K562 (cell line): ENCODE data around the gene GLMN. TPM values are rescaled to one million over a fixed set of nuclear protein-coding genes. Genes with fewer than 3 reads are reported as not detected.

Source experiments
- L3MBTL2 ChIP-seq: fragments of 450-650 bp; IDR thresholded peaks from 2 replicates; pipeline ENCODE4 v1.6.1; 2016; ENCODE audit warnings: mild to moderate bottlenecking, moderate library complexity
- polyA plus RNA-seq, 8 experiments: library from polyadenylated mRNA; depleted of rRNA in 4 of 8; stranded (reverse) in 5 of 8; unstranded in 3 of 8; fragments of >200 nt; fragmentation: Nextera tagmentation in 2 of 8; fragmentation: Illumina TruSeq in 1 of 8; extraction: Ambion mirVana in 2 of 8; extraction: Trizol in 1 of 8; gene quantifications; 2 replicates each; pipeline versions ENCODE4 v1.2.1 to v1.2.3, GENCODE V29; 2011 to 2014; ENCODE audit warnings: inconsistent platforms in 1 of 8, missing spikeins in 1 of 8
- total RNA-seq, 7 experiments: library from RNA; depleted of rRNA in 6 of 7; stranded (reverse); fragments of >200 nt in 6 of 7; fragmentation: Illumina TruSeq in 2 of 7; extraction: Trizol in 2 of 7; gene quantifications; 2 replicates each; pipeline versions ENCODE4 v1.2.1 to v1.2.3, GENCODE V29; 2011 to 2021; ENCODE audit warnings: low replicate concordance in 1 of 7
- TF ChIP-seq, protein P1 (sequence below): fragments of 450-650 bp; IDR thresholded peaks from 2 replicates; pipeline ENCODE4 v1.6.1; 2016; ENCODE audit warnings: mild to moderate bottlenecking, moderate library complexity

GLMN gene
- total and polyA plus RNA-seq, 9 of the 15 experiments (the other 6 are each of a cell fraction or from before 2014, with no cell fraction given): 13.0 to 24.8 (median 19.0) TPM

DNA sequence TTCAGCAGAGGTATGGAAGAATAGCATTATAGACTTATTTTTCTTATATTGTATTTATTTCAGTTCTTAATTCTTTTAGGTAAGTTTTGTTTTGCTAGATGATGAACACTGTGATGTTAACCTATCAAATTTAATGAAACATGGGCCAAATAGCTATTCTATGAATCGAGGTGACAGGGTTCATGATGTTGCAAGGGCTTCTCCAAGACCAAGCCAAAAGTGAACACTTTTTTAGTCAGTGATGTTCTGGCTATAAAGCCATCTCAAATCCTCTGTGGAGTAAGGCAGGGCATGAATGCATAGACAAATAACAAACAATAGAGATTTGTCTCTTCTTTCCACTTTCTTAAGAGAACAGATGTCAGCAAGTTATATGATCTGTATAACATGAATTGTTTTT, 54.4 kb downstream of the GLMN start (continued):
- TF ChIP-seq, protein P1, sequence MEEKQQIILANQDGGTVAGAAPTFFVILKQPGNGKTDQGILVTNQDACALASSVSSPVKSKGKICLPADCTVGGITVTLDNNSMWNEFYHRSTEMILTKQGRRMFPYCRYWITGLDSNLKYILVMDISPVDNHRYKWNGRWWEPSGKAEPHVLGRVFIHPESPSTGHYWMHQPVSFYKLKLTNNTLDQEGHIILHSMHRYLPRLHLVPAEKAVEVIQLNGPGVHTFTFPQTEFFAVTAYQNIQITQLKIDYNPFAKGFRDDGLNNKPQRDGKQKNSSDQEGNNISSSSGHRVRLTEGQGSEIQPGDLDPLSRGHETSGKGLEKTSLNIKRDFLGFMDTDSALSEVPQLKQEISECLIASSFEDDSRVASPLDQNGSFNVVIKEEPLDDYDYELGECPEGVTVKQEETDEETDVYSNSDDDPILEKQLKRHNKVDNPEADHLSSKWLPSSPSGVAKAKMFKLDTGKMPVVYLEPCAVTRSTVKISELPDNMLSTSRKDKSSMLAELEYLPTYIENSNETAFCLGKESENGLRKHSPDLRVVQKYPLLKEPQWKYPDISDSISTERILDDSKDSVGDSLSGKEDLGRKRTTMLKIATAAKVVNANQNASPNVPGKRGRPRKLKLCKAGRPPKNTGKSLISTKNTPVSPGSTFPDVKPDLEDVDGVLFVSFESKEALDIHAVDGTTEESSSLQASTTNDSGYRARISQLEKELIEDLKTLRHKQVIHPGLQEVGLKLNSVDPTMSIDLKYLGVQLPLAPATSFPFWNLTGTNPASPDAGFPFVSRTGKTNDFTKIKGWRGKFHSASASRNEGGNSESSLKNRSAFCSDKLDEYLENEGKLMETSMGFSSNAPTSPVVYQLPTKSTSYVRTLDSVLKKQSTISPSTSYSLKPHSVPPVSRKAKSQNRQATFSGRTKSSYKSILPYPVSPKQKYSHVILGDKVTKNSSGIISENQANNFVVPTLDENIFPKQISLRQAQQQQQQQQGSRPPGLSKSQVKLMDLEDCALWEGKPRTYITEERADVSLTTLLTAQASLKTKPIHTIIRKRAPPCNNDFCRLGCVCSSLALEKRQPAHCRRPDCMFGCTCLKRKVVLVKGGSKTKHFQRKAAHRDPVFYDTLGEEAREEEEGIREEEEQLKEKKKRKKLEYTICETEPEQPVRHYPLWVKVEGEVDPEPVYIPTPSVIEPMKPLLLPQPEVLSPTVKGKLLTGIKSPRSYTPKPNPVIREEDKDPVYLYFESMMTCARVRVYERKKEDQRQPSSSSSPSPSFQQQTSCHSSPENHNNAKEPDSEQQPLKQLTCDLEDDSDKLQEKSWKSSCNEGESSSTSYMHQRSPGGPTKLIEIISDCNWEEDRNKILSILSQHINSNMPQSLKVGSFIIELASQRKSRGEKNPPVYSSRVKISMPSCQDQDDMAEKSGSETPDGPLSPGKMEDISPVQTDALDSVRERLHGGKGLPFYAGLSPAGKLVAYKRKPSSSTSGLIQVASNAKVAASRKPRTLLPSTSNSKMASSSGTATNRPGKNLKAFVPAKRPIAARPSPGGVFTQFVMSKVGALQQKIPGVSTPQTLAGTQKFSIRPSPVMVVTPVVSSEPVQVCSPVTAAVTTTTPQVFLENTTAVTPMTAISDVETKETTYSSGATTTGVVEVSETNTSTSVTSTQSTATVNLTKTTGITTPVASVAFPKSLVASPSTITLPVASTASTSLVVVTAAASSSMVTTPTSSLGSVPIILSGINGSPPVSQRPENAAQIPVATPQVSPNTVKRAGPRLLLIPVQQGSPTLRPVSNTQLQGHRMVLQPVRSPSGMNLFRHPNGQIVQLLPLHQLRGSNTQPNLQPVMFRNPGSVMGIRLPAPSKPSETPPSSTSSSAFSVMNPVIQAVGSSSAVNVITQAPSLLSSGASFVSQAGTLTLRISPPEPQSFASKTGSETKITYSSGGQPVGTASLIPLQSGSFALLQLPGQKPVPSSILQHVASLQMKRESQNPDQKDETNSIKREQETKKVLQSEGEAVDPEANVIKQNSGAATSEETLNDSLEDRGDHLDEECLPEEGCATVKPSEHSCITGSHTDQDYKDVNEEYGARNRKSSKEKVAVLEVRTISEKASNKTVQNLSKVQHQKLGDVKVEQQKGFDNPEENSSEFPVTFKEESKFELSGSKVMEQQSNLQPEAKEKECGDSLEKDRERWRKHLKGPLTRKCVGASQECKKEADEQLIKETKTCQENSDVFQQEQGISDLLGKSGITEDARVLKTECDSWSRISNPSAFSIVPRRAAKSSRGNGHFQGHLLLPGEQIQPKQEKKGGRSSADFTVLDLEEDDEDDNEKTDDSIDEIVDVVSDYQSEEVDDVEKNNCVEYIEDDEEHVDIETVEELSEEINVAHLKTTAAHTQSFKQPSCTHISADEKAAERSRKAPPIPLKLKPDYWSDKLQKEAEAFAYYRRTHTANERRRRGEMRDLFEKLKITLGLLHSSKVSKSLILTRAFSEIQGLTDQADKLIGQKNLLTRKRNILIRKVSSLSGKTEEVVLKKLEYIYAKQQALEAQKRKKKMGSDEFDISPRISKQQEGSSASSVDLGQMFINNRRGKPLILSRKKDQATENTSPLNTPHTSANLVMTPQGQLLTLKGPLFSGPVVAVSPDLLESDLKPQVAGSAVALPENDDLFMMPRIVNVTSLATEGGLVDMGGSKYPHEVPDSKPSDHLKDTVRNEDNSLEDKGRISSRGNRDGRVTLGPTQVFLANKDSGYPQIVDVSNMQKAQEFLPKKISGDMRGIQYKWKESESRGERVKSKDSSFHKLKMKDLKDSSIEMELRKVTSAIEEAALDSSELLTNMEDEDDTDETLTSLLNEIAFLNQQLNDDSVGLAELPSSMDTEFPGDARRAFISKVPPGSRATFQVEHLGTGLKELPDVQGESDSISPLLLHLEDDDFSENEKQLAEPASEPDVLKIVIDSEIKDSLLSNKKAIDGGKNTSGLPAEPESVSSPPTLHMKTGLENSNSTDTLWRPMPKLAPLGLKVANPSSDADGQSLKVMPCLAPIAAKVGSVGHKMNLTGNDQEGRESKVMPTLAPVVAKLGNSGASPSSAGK: no peak
- TF ChIP-seq L3MBTL2: no peak
